Transverse colon (tissue), 4 donors: ENCODE results near the gene GNG4. TPM values are rescaled to one million over a fixed set of nuclear protein-coding genes. Genes with fewer than 3 reads are reported as not detected.

Source experiments
- DNase-seq: peaks from one replicate; pipeline ENCODE4 v3.0.0-alpha.2; 2019
- H3K27ac ChIP-seq, 4 donors: fragments of 200-600 bp; sonication (generic); 2 replicates each; pipeline ENCODE4 v1.5.1; 2016 to 2018; ENCODE audit warnings: inconsistent platforms in 4 of 4
- H3K27me3 ChIP-seq: fragments of 200-600 bp; sonication (generic); 2 replicates; pipeline ENCODE4 v1.5.1; 2017; ENCODE audit warnings: inconsistent platforms
- H3K36me3 ChIP-seq, 4 donors: fragments of 200-600 bp; sonication (generic); 2 replicates each; pipeline ENCODE4 v1.5.1; 2017 to 2019; ENCODE audit warnings: inconsistent platforms in 4 of 4
- H3K4me1 ChIP-seq, 4 donors: fragments of 200-600 bp; sonication (generic); 2 replicates each; pipeline ENCODE4 v1.5.1; 2017 to 2020; ENCODE audit warnings: inconsistent platforms in 4 of 4
- H3K4me3 ChIP-seq, 4 donors: fragments of 200-600 bp; sonication (generic); 1 replicate in 1 of 4; 2 replicates in 3 of 4; pipeline versions ENCODE4 v1.5.1 to v1.6.1; 2017 to 2019; ENCODE audit warnings: inconsistent platforms in 4 of 4
- H3K9me3 ChIP-seq, 2 donors: fragments of 200-600 bp; sonication (generic); 2 replicates each; pipeline ENCODE4 v1.5.1; 2017 to 2019; ENCODE audit warnings: inconsistent platforms in 2 of 2
- EP300 ChIP-seq: sonication (generic); formaldehyde crosslinking; IDR thresholded peaks from one replicate; pipeline ENCODE4 v1.6.1; 2017; ENCODE audit warnings: antibody characterized with exemption, low read depth
- POLR2A ChIP-seq: fragments of 450-650 bp; IDR thresholded peaks from one replicate; pipeline ENCODE4 v1.6.1; 2016; ENCODE audit warnings: antibody characterized with exemption, mild to moderate bottlenecking, moderate library complexity
- POLR2AphosphoS5 ChIP-seq, 3 donors: sonication (generic); formaldehyde crosslinking; IDR thresholded peaks; one replicate each; pipeline ENCODE4 v1.6.1; 2016; ENCODE audit warnings: antibody characterized with exemption in 3 of 3
- WGBS, 2 donors: methylation state at CpG; one replicate each; pipeline ENCODE4 v1.1.5; 2018; ENCODE audit warnings: low coverage in 1 of 2; 5-methylcytosine and 5-hydroxymethylcytosine counted together
- in situ Hi-C, 4 donors: fragments of 200-750 bp; cut with MboI; loops; one replicate each; pipeline versions ENCODE4 v1.15.0 to v1.15.1; 2017; ENCODE audit warnings: low sequenced_read_pairs in 3 of 4, low pct_ligation_motif_present in 1 of 4, low pct_unique_long_range_greater_than_20kb in 1 of 4
- intact Hi-C: fragments of 100-400 bp; cut with DNase I; formaldehyde crosslinking; loops from one replicate; pipeline ENCODE4 v1.15.1; 2023; ENCODE audit warnings: low total_unique reads
- total RNA-seq, 4 donors: library from RNA; depleted of rRNA; stranded (reverse); fragments of >200 nt; gene quantifications; one replicate each; pipeline ENCODE4 v1.1.0, GENCODE V29; 2016
- TF ChIP-seq, protein P1 (sequence below), 5 experiments: fragments of 200-600 bp in 3 of 5; fragments of 450-650 bp in 2 of 5; sonication (generic) in 3 of 5; IDR thresholded peaks; 1 replicate in 2 of 5; 2 replicates in 3 of 5; pipeline ENCODE4 v1.5.1; 2016 to 2017; ENCODE audit warnings: antibody characterized with exemption in 5 of 5, inconsistent platforms in 3 of 5, mild to moderate bottlenecking in 2 of 5, moderate library complexity in 1 of 5

The GNG4 gene
- total RNA-seq, 4 donors from 2014 or later: 0.37 to 6.8 (median 5.5) TPM

DNA sequence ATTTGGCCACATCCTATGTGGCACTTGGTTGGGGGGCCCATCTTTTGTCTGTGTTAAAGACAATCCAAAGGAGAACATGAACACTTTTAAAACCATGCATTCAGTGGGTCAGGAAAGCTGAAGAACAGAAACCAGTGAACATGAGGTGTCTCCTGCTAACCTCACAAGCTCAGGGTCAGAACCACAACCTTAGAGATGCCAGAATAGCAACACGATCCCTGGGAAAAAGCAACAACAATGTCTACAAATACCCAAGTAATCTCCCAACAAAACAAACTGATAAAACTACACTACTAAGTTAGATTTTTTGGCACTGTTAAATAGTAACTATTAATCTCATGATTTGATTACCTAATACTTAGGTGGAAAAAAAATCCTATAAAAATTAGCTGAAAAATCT lies 34.1 kb upstream of the GNG4 start:
- in situ Hi-C loops: no loop called here
- WGBS, 2 donors: 83 to 100% methylated on average over 1 of the region's 1 CpG

DNA sequence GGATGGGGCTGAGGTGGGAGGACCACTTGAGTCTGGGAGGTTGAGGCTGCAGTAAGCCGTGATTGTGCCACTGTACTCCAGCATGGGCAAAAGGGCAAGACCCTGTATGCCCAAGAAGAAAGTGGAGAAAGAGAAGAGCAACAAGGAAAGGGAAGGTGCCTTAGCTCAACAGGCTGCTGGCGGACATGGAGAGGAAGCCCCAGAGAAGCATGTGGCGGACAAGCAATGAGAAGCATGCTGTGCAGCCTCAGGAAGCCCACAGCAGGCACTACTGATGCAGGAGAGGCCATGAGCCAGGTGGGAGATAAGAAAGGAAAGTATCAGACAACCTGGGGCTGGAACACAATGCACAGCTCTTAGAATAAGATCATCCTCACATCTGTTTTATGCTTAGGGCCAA lies 32.6 kb upstream of the GNG4 start:
- intact Hi-C loops (no loop called here), in situ Hi-C loops (no loop called here)
- no peak overlapping the region for H3K27ac ChIP-seq
- H3K9me3 ChIP-seq: no peaks in the 10 kb centered on the region
- H3K27me3 ChIP-seq: no peaks in the 10 kb centered on the region
- DNase-seq: no peak
- peaks cover 0 to 15% (median 4%) of the 10 kb centered on the region in 4 donors for H3K36me3 ChIP-seq
- H3K4me3 ChIP-seq: no peak overlapping the region
- TF ChIP-seq, protein P1, sequence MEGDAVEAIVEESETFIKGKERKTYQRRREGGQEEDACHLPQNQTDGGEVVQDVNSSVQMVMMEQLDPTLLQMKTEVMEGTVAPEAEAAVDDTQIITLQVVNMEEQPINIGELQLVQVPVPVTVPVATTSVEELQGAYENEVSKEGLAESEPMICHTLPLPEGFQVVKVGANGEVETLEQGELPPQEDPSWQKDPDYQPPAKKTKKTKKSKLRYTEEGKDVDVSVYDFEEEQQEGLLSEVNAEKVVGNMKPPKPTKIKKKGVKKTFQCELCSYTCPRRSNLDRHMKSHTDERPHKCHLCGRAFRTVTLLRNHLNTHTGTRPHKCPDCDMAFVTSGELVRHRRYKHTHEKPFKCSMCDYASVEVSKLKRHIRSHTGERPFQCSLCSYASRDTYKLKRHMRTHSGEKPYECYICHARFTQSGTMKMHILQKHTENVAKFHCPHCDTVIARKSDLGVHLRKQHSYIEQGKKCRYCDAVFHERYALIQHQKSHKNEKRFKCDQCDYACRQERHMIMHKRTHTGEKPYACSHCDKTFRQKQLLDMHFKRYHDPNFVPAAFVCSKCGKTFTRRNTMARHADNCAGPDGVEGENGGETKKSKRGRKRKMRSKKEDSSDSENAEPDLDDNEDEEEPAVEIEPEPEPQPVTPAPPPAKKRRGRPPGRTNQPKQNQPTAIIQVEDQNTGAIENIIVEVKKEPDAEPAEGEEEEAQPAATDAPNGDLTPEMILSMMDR (IDR thresholded peaks at IDR 0.05): no peak
- no peaks in the 10 kb centered on the region for H3K4me1 ChIP-seq
- 94% methylated on average over 3 of the region's 3 CpGs; no CpG with 5 or more reads in 1 of the 2 donors for WGBS, 2 donors

More for the DNA sequence above, 34.1 kb upstream of the GNG4 start:
- TF ChIP-seq EP300 (no peak), POLR2A (no peak), POLR2AphosphoS5 (IDR thresholded peaks at IDR 0.05) (no peak)
- TF ChIP-seq, protein P1 (IDR thresholded peaks at IDR 0.05): no peak
- H3K36me3 ChIP-seq: peaks cover 0 to 12% (median 4%) of the 10 kb centered on the region in 4 donors
- H3K4me3 ChIP-seq: no peak overlapping the region
- no peaks in the 10 kb centered on the region for H3K4me1 ChIP-seq
- no peaks in the 10 kb centered on the region for H3K9me3 ChIP-seq
- no peak for DNase-seq
- intact Hi-C loops: no loop called here
- H3K27ac ChIP-seq: no peak overlapping the region
- H3K27me3 ChIP-seq: no peaks in the 10 kb centered on the region

DNA sequence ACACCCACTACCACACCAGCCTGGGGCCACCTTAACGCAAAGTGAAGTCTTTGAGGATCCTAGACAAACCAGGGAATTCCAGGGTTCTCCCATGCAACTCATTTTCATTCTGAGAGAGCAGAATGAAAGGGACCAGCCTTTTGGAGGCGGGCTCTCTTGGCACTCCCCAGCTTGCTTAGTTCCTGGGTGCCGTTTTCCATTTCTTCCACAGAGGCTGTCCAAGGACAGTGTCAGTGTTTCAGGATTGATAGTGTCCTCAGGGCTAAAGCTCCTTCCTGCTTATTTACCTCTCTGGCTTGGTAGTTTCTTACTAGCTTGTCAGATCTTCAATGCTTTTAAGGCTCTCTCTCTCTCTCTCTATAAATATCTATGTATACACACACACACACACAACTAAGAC lies 30.1 kb upstream of the GNG4 start:
- WGBS, 2 donors: 67 to 77% methylated on average over 1 to 3 of the region's 3 CpGs
- Histone ChIP-seq H3K4me3 (no peak overlapping the region), H3K4me1 (no peaks in the 10 kb centered on the region), H3K27me3 (no peaks in the 10 kb centered on the region), H3K27ac (no peak overlapping the region), H3K36me3 (peaks cover 0 to 21% (median 10%) of the 10 kb centered on the region in 4 donors), H3K9me3 (peaks cover 0 to 7% of the 10 kb centered on the region in 2 donors)
- DNase-seq: no peak
- TF ChIP-seq POLR2AphosphoS5 (IDR thresholded peaks at IDR 0.05): no peak
- no peak for TF ChIP-seq POLR2A
- TF ChIP-seq, protein P1 (IDR thresholded peaks at IDR 0.05): no peak
- TF ChIP-seq EP300: no peak
- in situ Hi-C loops: no loop called here
- intact Hi-C loops: no loop called here

DNA sequence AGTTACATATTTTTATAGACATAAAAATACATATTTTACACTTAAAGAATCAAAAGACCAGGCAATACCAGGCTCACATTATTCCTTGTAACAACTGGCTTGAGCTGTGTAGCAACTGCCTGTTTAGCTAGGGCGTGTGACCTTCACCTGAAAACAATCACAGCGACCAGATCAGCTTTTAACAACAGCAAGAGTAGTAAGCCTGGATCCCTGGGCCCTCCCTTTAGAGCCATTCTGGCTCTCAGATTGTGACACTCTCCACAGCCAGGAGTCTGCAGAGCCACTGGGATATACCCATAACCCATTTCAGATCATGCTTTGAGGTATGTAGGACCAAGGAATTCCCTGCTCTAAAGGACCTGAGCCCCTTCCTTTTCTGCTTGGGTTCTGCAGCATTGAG lies 29.4 kb upstream of the GNG4 start:
- TF ChIP-seq, protein P1 (IDR thresholded peaks at IDR 0.05): no peak
- TF ChIP-seq POLR2A (no peak), POLR2AphosphoS5 (IDR thresholded peaks at IDR 0.05) (no peak), EP300 (no peak)
- DNase-seq: no peak
- Histone ChIP-seq H3K27me3 (no peaks in the 10 kb centered on the region), H3K9me3 (peaks cover 0 to 7% of the 10 kb centered on the region in 2 donors), H3K36me3 (peaks cover 0 to 27% (median 12%) of the 10 kb centered on the region in 4 donors), H3K4me3 (no peak overlapping the region), H3K27ac (no peak overlapping the region), H3K4me1 (no peaks in the 10 kb centered on the region)
- intact Hi-C loops (no loop called here), in situ Hi-C loops (no loop called here)
- WGBS, 2 donors: 64% methylated on average over 2 of the region's 2 CpGs; no CpG with 5 or more reads in 1 of the 2 donors
